OCI-LY7 (cell line): ENCODE results near the gene DOCK3. TPM values are rescaled to one million over a fixed set of nuclear protein-coding genes. Genes with fewer than 3 reads are reported as not detected.
A peak's percentile ranks its signal among the peaks of the same experiment; 100 is the strongest.

Experiments used
- BruUV-seq: library from RNA; stranded (reverse); fragments of 400-500 nt; replicated peaks from 2 replicates; lab custom pipeline; 2021; lab: Mats Ljungman, UMichigan
- CTCF ChIA-PET: fragments of 300-600 bp; sonication (Branson Sonifier 250); formaldehyde crosslinking; loops from one replicate; lab custom pipeline; 2022; ENCODE audit warnings: antibody characterized with exemption; ENCODE audit not compliant: unreplicated experiment; lab: Charles Lee
- POLR2A ChIA-PET: fragments of 300-600 bp; sonication (Branson Sonifier 250); formaldehyde crosslinking; loops from one replicate; lab custom pipeline; 2022; ENCODE audit warnings: antibody characterized with exemption; lab: Charles Lee
- DNase-seq: peaks from one replicate; pipeline ENCODE4 v3.0.0-alpha.2; 2015; ENCODE audit warnings: low spot score
- H2AFZ ChIP-seq: fragments of 200-600 bp; sonication (generic), shearing (Covaris generic); 2 replicates; pipeline ENCODE4 v1.6.1; 2014; ENCODE audit warnings: mild to moderate bottlenecking, antibody characterized with exemption, low read length, moderate library complexity
- H3K27ac ChIP-seq: fragments of 200-600 bp; sonication (generic); 2 replicates; pipeline ENCODE4 v1.5.1; 2014; ENCODE audit warnings: mixed run types, low read depth, mild to moderate bottlenecking, moderate library complexity, low read length, inconsistent platforms; ENCODE audit not compliant: poor library complexity, severe bottlenecking
- H3K36me3 ChIP-seq: fragments of 200-600 bp; sonication (generic); 2 replicates; pipeline ENCODE4 v1.6.1; 2014; ENCODE audit warnings: mild to moderate bottlenecking, antibody characterized with exemption, low read length, moderate library complexity, mixed read lengths; ENCODE audit not compliant: insufficient read depth
- H3K4me1 ChIP-seq: fragments of 200-600 bp; sonication (generic); 2 replicates; pipeline ENCODE4 v1.5.1; 2014; ENCODE audit warnings: mild to moderate bottlenecking, low read length; ENCODE audit not compliant: insufficient read depth, poor library complexity, severe bottlenecking
- H3K4me2 ChIP-seq: fragments of 200-600 bp; sonication (generic); 2 replicates; pipeline ENCODE4 v1.6.1; 2014; ENCODE audit warnings: mild to moderate bottlenecking, low read length
- H3K4me3 ChIP-seq: fragments of 200-600 bp; sonication (generic); 2 replicates; pipeline ENCODE4 v1.5.1; 2014; ENCODE audit warnings: mild to moderate bottlenecking, low read depth, low read length; ENCODE audit not compliant: poor library complexity, severe bottlenecking
- H3K79me2 ChIP-seq: fragments of 200-600 bp; sonication (generic); 2 replicates; pipeline ENCODE4 v1.6.1; 2016; ENCODE audit warnings: low read depth, mild to moderate bottlenecking, low read length, moderate library complexity, mixed read lengths; ENCODE audit not compliant: insufficient read depth
- H3K9me2 ChIP-seq: fragments of 200-600 bp; sonication (generic); 2 replicates; pipeline ENCODE4 v1.6.1; 2016; ENCODE audit warnings: mild to moderate bottlenecking, low read length, mixed read lengths; ENCODE audit not compliant: insufficient read depth
- H3K9me3 ChIP-seq: fragments of 200-600 bp; sonication (generic); 2 replicates; pipeline ENCODE4 v1.6.1; 2014; ENCODE audit warnings: mild to moderate bottlenecking, mixed run types, low read length, mixed read lengths
- H4K20me1 ChIP-seq: fragments of 200-600 bp; sonication (generic); 2 replicates; pipeline ENCODE4 v1.6.1; 2014; ENCODE audit warnings: mild to moderate bottlenecking, antibody characterized with exemption, low read length, moderate library complexity, mixed read lengths; ENCODE audit not compliant: insufficient read depth
- CTCF ChIP-seq: fragments of 200-600 bp; sonication (generic); conservative IDR thresholded peaks from 2 replicates; pipeline ENCODE4 v1.5.1; 2014; ENCODE audit warnings: mild to moderate bottlenecking, antibody characterized with exemption, low read length, moderate library complexity, mixed read lengths
- EZH2phosphoT487 ChIP-seq: fragments of 200-600 bp; sonication (generic); IDR thresholded peaks from 2 replicates; pipeline ENCODE4 v1.6.1; 2018; ENCODE audit warnings: low read depth, borderline replicate concordance, mild to moderate bottlenecking, mixed run types, antibody characterized with exemption, low read length, moderate library complexity, mixed read lengths
- intact Hi-C: fragments of 100-400 bp; cut with micrococcal nuclease; formaldehyde crosslinking; loops from one replicate; pipeline ENCODE4 v1.10.0; 2022; ENCODE audit not compliant: unreplicated experiment
- total RNA-seq, 2 experiments: library from RNA; depleted of rRNA in 1 of 2; stranded (reverse); fragments of >200 nt in 1 of 2; shearing (Covaris generic) in 1 of 2; gene quantifications; 2 replicates each; pipeline ENCODE4 v1.2.3, GENCODE V29; 2014 to 2022

Gene DOCK3
- total RNA-seq, 2 experiments from 2014 or later = not detected

DNA sequence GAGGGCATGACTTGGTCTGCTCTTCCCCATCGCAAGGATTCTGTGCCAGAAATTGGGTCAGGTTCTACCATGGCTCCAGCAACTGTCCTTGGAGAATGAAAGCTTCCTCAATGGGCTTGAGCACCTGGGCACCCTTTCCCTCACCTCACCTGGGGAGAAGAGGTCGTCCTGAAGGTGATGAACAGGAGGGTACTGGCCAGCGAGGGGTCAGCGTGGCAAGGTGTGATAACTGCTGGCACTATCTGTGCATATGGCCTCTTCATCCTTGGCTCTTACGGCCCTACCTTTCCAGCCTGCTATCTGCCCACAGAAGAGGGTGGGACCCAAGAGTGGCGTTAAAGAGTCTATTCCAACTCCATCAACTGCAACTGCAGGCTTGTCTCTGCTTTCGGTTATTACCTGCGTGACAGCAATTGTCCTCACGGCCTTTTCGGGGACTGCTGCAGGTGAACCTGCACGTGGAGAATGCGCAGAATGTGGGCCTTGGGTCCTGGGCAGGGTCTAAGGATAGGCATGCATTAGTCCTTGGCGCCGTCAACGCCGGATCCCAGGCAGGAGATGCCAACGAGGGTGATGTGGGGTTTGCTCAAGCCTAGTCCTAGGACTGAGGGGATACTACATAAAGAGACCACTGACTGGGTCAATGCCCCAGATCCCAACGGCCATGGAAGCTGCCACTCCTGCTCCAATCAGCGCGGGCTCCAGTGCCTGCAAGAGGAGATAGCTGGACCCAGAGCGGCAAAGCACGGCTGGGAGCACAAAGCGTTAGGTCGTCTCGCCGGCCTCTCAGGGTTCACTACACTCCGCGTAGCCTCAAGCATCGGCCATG, 715.7 kb downstream of the DOCK3 start:
- Histone ChIP-seq H3K9me2 (no peaks in the 10 kb centered on the region), H3K4me3 (peak overlapping the region; percentile 86), H3K9me3 (no peaks in the 10 kb centered on the region), H3K4me1 (peaks cover 80% of the 10 kb centered on the region), H4K20me1 (peaks cover 47% of the 10 kb centered on the region), H3K79me2 (peaks cover 69% of the 10 kb centered on the region), H2AFZ (peak overlapping the region; percentile 4; the same call in 1 of the 2 replicates), H3K27ac (peak overlapping the region; percentile 51), H3K4me2 (peak overlapping the region; percentile 92), H3K36me3 (peaks cover 84% of the 10 kb centered on the region)
- ChIA-PET POLR2A (interaction anchor here (1.2 to 1.6 kb wide), 2 partner anchors 225 to 774 kb away, joined by 3 to 6 read pairs; partner anchors contain the start of gene MAPKAPK3), CTCF (no interaction called here)
- no peak for DNase-seq
- intact Hi-C loops = loop anchor here (1.0 to 2.0 kb wide), 2 partner anchors 109 to 774 kb away; partner anchors contain the start of gene MAPKAPK3
- no TSS peak for BruUV-seq
- TF ChIP-seq CTCF = peak; percentile 82; the same call in 1 of the 2 replicates
- no peak for TF ChIP-seq EZH2phosphoT487

DNA sequence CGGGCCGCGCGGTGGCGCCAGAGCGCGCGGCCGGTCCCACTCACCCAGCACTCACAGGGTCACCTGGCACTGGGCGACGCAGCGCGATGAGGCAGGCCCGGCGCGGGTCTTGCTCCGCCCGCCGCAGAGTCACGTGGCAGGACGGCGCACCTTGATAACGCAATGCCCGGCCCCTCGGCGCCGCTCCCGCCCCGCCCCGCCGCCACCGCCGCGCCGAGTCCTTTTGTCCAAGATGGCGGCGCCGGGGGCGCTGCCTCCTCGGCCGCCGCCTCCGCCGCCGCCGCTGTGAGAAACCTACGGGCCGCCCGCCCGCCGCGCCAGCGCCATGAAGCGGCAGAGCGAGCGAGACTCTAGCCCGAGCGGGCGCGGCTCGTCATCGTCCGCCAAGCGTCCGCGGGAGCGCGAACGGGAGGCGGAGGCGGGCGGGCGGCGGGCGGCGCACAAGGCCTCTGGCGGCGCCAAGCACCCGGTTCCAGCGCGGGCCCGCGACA, 716.4 kb downstream of the DOCK3 start, which contains the start of gene RBM15B:
Gene RBM15B (plus strand): TSS at position 211 of the 491 bp plus-strand sequence. CDS start 115 bp downstream, at position 326.
- H3K4me3 ChIP-seq = peak within 1 kb of the TSS; percentile 86
- H3K36me3 ChIP-seq = peaks cover 85% of the 10 kb centered on the region
- peaks cover 69% of the 10 kb centered on the region for H3K79me2 ChIP-seq
- H3K9me2 ChIP-seq = no peaks in the 10 kb centered on the region
- peaks cover 50% of the 10 kb centered on the region for H4K20me1 ChIP-seq
- no TSS peak for BruUV-seq
- H3K4me1 ChIP-seq = peaks cover 86% of the 10 kb centered on the region
- H3K4me2 ChIP-seq = peak within 1 kb of the TSS; percentile 92
- no peaks in the 10 kb centered on the region for H3K9me3 ChIP-seq
- intact Hi-C loops = loop anchor here (1.0 to 2.0 kb wide), 2 partner anchors 108 to 774 kb away; partner anchors contain the start of gene MAPKAPK3
- POLR2A ChIA-PET = interaction anchor here (1.2 kb wide), 1 partner anchor 224 kb away, joined by 3 read pairs; no protein-coding TSS in a partner anchor
- peak; percentile 40 for TF ChIP-seq CTCF
- TF ChIP-seq EZH2phosphoT487 = no peak
- DNase-seq = peak; percentile 98
- peak within 1 kb of the TSS; percentile 63 for H3K27ac ChIP-seq
- CTCF ChIA-PET = no interaction called here
- H2AFZ ChIP-seq = peak within 1 kb of the TSS; percentile 4; the same call in 1 of the 2 replicates
